HL-60 (cell line): ENCODE measurements around the gene OR13C2.

Source experiments
- GABPA ChIP-seq: IDR thresholded peaks from 2 replicates; pipeline ENCODE4 v1.6.1; 2012; ENCODE audit warnings: low read depth
- POLR2AphosphoS5 ChIP-seq: IDR thresholded peaks from 2 replicates; pipeline ENCODE4 v1.6.1; 2012; ENCODE audit warnings: low read depth
- TF ChIP-seq, protein P1 (sequence below): IDR thresholded peaks from one replicate; pipeline ENCODE4 v1.5.1; 2011; ENCODE audit warnings: low read length, control low read depth, inconsistent platforms; ENCODE audit not compliant: insufficient read depth
- TF ChIP-seq, protein P2 (sequence below): IDR thresholded peaks from 2 replicates; pipeline ENCODE4 v1.6.1; 2012; ENCODE audit warnings: low read depth; ENCODE audit not compliant: insufficient replicate concordance

DNA sequence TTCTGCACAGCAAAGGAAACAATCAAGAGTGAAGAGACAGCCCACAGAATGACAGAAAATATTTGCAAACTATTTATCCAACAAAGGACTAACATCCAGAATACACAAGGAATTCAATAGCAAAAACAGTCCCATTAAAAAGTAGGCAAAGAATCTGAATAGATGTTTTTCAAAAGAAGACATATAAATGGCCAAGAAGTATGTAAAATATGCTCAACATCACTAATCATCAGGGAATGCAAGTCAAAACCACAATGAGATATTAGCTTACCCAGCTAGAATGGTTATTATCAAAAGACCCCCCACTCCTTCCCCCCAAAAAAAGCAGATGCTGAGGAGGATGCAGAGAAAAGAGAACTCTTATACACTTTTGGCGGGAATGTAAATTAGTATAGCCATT lies 49.9 kb downstream of the OR13C2 start:
- TF ChIP-seq, protein P1, sequence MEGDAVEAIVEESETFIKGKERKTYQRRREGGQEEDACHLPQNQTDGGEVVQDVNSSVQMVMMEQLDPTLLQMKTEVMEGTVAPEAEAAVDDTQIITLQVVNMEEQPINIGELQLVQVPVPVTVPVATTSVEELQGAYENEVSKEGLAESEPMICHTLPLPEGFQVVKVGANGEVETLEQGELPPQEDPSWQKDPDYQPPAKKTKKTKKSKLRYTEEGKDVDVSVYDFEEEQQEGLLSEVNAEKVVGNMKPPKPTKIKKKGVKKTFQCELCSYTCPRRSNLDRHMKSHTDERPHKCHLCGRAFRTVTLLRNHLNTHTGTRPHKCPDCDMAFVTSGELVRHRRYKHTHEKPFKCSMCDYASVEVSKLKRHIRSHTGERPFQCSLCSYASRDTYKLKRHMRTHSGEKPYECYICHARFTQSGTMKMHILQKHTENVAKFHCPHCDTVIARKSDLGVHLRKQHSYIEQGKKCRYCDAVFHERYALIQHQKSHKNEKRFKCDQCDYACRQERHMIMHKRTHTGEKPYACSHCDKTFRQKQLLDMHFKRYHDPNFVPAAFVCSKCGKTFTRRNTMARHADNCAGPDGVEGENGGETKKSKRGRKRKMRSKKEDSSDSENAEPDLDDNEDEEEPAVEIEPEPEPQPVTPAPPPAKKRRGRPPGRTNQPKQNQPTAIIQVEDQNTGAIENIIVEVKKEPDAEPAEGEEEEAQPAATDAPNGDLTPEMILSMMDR = no peak
- no peak for TF ChIP-seq POLR2AphosphoS5
- no peak for TF ChIP-seq GABPA
- TF ChIP-seq, protein P2, sequence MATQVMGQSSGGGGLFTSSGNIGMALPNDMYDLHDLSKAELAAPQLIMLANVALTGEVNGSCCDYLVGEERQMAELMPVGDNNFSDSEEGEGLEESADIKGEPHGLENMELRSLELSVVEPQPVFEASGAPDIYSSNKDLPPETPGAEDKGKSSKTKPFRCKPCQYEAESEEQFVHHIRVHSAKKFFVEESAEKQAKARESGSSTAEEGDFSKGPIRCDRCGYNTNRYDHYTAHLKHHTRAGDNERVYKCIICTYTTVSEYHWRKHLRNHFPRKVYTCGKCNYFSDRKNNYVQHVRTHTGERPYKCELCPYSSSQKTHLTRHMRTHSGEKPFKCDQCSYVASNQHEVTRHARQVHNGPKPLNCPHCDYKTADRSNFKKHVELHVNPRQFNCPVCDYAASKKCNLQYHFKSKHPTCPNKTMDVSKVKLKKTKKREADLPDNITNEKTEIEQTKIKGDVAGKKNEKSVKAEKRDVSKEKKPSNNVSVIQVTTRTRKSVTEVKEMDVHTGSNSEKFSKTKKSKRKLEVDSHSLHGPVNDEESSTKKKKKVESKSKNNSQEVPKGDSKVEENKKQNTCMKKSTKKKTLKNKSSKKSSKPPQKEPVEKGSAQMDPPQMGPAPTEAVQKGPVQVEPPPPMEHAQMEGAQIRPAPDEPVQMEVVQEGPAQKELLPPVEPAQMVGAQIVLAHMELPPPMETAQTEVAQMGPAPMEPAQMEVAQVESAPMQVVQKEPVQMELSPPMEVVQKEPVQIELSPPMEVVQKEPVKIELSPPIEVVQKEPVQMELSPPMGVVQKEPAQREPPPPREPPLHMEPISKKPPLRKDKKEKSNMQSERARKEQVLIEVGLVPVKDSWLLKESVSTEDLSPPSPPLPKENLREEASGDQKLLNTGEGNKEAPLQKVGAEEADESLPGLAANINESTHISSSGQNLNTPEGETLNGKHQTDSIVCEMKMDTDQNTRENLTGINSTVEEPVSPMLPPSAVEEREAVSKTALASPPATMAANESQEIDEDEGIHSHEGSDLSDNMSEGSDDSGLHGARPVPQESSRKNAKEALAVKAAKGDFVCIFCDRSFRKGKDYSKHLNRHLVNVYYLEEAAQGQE = no peak
